Astrocyte of the cerebellum (primary cell): Measurements from ENCODE around the gene FOSL1.

Experiments
- DNase-seq: peaks from one replicate; pipeline ENCODE4 v3.0.0-alpha.2; 2011; ENCODE audit warnings: low read depth
- H3K4me3 ChIP-seq: 2 replicates; pipeline ENCODE4 v1.5.1; 2011; ENCODE audit warnings: mild to moderate bottlenecking, low read depth, low read length, moderate library complexity
- in situ Hi-C: cut with HindIII; loops from 2 replicates; pipeline ENCODE4 v1.10.0; 2017; ENCODE audit warnings: low sequenced_read_pairs
- TF ChIP-seq, protein P1 (sequence below): IDR thresholded peaks from 2 replicates; pipeline ENCODE4 v1.5.1; 2012; ENCODE audit warnings: low read length, low read depth, moderate library complexity, mild to moderate bottlenecking; ENCODE audit errors: missing control alignments

Gene FOSL1

GRCh38 chr11:65869643-65870306 is 30.4 kb downstream of the FOSL1 start:
- in situ Hi-C loops, result no loop called here
- H3K4me3 ChIP-seq, result no peak overlapping the region
- TF ChIP-seq, protein P1, sequence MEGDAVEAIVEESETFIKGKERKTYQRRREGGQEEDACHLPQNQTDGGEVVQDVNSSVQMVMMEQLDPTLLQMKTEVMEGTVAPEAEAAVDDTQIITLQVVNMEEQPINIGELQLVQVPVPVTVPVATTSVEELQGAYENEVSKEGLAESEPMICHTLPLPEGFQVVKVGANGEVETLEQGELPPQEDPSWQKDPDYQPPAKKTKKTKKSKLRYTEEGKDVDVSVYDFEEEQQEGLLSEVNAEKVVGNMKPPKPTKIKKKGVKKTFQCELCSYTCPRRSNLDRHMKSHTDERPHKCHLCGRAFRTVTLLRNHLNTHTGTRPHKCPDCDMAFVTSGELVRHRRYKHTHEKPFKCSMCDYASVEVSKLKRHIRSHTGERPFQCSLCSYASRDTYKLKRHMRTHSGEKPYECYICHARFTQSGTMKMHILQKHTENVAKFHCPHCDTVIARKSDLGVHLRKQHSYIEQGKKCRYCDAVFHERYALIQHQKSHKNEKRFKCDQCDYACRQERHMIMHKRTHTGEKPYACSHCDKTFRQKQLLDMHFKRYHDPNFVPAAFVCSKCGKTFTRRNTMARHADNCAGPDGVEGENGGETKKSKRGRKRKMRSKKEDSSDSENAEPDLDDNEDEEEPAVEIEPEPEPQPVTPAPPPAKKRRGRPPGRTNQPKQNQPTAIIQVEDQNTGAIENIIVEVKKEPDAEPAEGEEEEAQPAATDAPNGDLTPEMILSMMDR, result no peak

DNA sequence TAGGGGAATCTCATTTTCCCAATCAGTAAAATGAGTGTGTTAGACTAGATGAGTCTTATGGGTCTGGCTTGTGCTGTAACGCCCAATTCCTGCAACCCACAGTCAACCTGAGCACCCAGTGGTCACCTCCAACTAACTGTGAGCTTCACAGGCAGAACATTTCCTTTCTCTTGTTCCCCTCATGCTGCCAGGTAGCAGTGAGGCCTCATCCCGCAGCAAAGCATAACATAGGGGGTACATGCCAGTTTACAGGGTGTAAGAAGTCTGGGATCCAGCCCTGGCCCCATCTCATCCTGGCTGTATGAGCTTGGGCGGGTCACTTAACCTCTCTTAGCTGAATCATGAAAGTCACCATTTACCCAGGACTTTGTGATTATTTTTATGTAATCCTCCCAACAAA is 31.3 kb downstream of the FOSL1 start:
- TF ChIP-seq, protein P1, result no peak
- in situ Hi-C loops, result no loop called here
- no peak overlapping the region for H3K4me3 ChIP-seq
- no peak for DNase-seq

More at GRCh38 chr11:65869643-65870306, 30.4 kb downstream of the FOSL1 start:
- DNase-seq, result no peak

GRCh38 chr11:65868076-65868667 is 32.0 kb downstream of the FOSL1 start:
- no peak overlapping the region for H3K4me3 ChIP-seq
- no peak for DNase-seq
- TF ChIP-seq, protein P1, result no peak
- in situ Hi-C loops, result no loop called here

- DNase-seq, result no peak
- H3K4me3 ChIP-seq, result no peak overlapping the region
- in situ Hi-C loops, result no loop called here
- TF ChIP-seq, protein P1, result no peak
Measured at GRCh38 chr11:65867284-65868071, 32.7 kb downstream of the FOSL1 start.

DNA sequence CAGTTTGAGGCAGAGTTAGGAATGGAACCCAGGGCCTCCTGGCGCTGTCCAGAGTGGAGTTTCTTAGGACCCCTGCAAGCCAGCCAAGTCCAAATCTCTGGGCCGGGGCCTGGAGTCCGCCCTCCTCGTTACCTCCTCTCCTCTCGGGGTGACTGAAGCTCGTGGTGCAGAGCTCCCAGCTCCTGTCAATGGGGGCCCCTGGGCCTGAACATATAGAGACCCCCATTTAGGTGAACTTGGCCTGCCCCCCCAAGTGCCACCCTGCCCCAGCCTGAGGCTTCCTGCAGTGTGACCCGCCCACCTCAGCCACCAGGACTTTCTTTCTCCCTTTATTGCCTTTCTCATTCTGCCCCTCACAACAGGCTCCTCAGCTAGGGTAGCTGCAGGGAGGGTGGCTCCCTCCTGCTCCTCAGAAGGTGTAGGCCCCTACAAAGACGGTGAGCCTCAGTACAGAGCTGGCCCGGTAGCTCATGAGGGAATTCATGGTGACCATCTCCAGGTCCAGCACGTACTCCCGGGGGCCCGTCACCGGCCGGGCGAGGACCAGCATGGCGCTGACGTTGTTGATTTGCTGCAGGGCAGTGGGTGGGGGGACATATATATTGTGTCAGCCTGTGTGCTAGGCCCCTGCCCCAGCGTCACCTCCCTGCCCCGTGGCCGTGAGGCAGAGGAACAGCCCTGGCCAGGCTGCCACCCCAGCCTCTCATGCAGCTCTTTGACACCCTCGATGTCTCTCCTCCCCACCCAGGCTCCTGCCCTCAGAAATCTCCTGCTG is 33.5 kb downstream of the FOSL1 start:
- H3K4me3 ChIP-seq, result no peak overlapping the region
- TF ChIP-seq, protein P1, result no peak
- in situ Hi-C loops, result no loop called here
- no peak for DNase-seq

DNA sequence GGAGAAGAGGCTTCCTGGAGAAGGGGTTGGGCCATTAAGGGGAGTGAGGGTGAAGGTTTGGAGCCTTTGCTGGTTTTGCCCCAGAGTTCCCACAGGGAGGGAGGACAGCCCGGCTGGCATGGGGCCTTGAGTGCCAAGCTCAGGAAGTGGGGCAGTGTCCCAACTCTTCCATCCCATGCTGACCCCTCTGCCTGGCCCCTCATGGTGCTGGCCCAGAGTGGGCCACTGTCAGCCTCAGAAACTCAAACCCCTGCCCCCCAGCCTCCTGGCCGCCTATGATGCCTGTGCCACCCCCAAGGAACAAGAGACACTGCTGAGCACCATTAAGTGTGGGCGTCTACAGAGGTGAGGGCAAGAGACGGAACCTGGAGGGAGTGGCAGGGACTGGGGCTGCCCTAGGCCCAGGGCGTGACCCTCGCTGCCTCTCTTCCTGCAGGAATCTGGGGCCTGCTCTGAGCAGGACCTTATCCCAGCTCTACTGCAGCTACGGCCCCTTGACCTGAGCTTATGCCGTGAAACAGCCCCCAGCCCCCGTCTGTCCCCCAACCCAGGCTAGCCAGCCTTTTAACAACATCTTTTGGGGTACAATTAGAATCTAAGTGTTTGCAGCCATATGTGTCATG is 34.5 kb downstream of the FOSL1 start:
- in situ Hi-C loops, result no loop called here
- no peak for DNase-seq
- TF ChIP-seq, protein P1, result no peak
- H3K4me3 ChIP-seq, result no peak overlapping the region
